NK-92 (cell line): Measurements from ENCODE around the gene ZNF117.
A peak's percentile ranks its signal among the peaks of the same experiment; 100 is the strongest.
"Not testable (repeated sequence)": the region's sequence is repeated elsewhere in the genome, so short reads cannot be mapped to it uniquely, and the experiment has no call there.

Source experiments
- DNase-seq: peaks from one replicate; lab custom pipeline; 2025; ENCODE audit not compliant: unreplicated experiment; lab: John Stamatoyannopoulos, UW

Gene ZNF117

DNA sequence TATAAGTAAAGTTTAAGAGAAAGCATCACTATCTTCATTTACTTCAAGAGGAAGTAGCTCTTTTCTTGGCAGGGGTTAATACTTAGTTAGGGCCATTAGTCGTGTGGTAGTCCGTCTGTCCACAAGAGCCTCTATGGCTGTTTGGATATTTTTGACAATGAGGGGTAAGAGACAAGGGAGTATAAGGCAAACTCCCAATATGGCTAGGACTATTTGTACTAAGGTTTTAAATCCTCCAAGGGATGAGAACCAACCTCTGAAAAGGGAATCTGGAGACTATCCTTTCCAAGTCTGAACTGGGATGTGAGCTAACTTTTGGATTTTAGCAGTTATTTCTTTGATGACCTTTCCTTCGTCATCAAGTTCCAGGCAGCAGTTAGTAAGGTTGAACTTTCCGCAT is at the start of gene ZNF117:
TSS of gene ZNF117 (minus strand) at position 101 of the 400 bp plus-strand sequence.
- no peak for DNase-seq

DNA sequence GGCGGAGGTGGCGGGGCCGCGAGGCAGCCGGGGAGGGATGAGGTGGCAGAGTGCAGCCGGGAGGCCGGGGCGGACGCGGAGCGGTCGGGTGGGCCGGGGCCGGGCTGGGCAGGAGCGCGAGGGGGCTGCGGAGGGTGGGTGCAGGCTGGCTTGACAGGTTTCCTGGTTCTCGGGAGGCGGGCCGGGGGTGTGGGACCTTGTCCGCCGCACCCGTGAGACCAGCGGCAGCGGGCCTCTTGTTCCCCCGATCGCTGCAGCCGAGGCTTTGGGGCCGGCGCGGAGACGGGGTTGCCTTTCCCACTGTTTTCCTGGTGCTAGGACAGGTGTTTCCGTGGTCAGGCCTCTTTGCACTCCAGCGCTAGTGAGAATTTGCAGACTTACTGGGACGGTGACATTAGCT is 47.9 kb upstream of the ZNF117 start:
- DNase-seq: not testable (repeated sequence)

DNA sequence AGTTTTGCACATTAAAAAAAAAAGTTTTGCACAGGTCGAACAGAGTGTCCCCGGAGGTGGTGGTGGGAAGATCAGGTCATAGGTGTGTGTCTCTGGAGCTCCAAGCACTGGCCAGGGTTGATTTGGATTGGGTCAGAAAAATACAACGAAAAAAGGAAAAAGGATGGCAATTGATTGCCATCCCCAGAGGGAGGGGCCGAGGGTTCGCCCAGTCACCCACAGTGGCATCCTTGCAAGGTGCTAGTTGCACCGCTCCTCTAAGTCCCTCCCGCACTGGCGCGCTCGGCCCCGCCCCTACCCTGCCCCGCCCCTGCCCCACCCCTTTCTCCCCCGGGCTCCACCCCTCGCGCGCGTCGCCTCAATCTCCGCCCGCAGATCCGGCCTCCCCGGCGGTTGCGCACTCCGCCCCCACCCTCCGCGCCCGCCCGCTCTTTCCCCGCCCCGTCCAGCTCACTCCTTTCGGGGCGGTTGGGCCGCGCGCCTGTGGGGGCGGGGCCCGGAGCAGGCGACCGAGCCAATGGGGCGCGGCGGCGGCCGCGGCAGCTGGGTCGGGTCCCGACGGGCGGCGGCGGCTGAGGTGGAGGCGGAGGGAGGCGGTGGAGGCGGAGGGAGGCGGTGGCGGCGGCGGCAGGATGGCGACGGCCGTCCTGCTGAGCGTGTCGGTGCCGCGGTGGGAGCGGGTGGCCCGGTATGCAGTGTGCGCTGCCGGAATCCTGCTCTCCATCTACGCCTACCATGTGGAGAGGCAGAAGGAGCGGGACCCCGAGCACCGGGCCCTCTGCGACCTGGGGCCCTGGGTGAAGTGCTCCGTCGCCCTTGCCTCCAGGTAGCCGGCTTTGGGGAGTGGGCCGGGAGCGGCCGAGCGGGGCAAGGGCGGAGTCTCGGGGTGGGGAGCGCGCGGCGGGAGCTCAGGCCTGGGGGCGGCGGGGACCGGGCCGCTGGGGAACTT is 47.2 kb upstream of the ZNF117 start:
- peak; percentile 61 for DNase-seq

DNA sequence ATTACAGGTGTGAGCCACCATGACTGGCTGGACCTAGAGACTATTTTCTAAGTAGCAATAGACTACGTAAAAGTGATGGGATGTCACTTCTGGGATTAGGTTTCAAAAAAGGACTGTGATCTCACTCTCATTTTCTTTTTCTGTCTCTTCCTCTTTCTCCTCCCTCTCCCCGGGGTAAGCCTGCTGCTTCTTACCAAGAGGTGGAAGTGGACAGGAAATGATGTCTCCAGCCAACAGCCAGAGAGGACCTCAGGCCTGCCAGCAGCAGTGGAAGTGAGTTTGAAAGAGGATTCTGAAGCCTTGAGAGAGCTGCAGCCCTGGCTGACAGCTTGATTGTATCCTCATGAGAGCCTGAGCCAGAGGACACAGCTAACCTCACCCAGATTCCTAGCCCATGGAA is 45.7 kb upstream of the ZNF117 start:
- DNase-seq: not testable (repeated sequence)

DNA sequence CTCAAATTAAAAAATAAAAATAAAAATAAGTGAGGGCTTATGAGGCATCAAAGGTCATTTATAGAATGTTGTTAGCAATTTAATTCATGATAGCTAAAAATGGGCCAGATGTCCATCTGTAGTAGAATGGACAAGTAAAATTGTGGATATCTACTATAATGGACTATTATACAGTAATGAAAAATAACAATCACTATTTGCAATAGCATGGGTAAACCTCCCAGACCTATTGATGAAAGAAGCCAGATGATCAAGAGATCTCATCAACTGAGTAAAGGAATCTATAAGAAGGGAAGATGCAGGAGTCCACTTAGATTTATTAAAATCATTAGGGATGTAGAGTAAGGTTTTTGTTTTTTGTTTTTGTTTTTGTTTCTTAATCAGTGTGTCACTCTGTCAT is 44.6 kb upstream of the ZNF117 start:
- not testable (repeated sequence) for DNase-seq

DNA sequence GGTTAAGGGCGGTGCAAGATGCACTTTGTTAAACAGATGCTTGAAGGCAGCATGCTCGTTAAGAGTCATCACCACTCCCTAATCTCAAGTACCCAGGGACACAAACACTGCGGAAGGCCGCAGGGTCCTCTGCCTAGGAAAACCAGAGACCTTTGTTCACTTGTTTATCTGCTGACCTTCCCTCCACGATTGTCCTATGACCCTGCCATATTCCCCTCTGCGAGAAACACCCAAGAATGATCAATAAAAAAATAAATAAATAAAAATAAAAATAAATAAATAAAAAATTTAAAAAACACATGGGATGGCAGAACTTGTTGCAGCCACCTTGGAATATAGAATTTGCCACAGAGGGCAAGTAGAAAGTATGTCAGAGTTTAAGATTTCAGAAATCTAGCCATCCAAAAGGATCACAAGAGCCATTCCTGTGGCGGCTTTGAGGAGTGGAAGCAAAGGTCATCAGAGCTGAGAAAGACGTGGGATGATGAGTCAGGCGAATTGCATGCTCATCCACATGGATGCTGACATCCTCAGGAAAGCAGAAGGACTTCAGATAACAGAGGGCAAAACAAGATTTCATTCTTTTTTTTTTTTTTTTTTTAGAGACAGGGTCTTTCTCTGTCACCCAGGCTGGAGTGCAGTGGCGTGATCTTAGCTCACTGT is 43.4 kb upstream of the ZNF117 start:
- not testable (repeated sequence) for DNase-seq

DNA sequence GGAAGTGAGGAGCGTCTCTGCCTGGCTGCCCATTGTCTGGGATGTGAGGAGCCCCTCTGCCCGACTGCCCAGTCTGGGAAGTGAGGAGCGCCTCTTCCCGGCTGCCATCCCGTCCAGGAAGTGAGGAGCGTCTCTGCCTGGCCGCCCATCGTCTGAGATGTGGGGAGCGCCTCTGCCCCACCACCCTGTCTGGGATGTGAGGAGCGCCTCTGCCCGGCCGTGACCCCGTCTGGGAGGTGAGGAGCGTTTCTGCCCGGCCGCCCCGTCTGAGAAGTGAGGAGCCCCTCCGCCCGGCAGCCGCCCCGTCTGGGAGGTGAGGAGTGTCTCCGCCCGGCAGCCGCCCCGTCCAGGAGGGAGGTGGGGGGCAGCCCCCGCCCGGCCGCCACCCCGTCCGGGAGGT is 42.6 kb upstream of the ZNF117 start:
- not testable (repeated sequence) for DNase-seq

DNA sequence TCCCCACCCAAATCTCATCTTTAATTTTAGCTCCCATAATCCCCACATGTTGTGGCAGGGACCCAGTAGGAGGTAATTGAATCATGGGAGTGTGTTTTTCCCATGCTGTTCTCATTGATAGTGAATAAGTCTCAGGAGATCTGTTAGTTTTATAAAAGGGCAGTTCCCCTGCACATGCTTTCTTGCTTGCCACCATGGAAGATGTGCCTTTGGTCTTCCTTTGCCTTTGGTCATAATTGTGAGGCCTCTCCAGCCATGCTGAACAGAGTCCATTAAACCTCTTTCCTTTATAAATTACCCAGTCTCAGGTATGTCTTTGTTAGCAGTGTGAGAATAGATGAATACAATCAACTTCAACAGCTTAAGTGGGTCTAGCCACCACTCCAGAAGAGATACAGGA is 34.2 kb upstream of the ZNF117 start:
- not testable (repeated sequence) for DNase-seq

DNA sequence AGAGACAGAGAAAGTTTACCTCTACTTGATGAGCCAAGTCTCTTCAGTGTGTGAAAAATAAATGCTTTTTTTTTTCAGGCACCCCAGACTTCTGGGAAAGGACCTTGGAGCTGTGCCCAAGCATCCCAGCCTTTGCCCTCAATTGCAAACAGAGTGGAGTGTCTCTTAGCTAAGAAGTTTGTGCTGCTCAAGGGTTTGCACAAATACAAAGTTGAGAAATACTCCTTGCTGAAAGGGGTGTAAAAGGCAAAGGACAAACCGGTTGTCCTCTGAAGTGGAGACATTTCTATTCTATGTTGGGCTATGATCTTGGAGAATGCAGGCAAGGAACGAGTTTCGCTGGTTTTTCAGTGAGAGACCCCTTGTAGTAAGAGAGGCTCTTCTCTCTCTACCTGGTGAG is 30.1 kb upstream of the ZNF117 start:
- DNase-seq: not testable (repeated sequence)

DNA sequence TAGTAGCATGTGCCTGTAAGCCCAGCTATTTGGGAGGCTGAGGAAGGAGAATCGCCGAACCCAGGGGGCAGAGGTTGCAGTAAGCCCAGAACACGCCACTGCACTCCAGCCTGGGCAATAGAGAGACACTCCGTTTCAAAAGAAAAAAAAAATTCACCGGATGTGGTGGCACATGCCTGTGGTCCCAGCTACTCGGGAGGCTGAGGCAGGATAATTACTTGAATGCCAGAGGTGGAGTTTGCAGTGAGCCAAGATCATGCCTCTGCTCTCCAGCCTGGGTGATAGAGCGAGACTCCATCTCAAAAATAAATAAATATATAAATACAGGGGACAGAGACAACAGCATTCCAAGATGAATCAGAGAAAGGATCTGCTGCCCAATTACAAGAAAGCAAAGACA is 19.0 kb upstream of the ZNF117 start:
- not testable (repeated sequence) for DNase-seq

DNA sequence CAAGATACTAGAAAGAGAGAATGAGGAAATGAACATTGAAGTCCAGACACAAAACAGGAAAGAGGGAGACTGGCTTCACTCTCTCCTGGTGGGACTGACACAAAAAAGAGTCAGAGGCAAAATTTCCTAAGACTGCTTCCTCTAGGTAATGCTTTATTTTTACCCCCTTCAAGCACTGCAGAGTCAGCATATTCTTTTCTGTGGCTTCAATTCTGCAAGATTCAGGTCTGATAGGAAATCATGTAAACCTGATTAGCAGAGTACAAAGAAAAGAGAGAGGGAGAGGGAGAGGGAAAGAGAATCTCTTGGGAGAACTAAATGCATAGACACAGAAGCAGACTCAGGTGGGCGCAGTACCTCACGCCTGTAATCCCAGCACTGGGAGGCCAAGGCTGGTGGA is 18.6 kb upstream of the ZNF117 start:
- not testable (repeated sequence) for DNase-seq

DNA sequence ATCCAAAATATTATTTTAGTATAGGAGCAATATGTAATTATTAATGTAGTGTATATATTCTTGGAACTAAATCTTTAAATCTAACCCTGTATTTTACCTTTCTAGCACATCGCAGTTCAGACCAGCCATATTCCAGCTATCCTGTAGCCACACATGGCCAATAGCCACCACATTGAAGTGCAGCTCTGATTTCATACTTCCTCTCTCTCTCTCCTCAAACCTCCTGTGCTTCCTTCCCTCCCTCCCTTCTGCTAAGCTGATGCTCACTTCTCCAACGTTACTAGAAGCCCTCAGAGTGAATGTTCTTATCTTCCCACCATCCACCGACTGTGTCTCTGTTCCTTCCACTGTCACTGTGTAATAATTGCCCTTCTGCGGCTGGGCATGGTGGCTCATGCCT is 16.2 kb upstream of the ZNF117 start:
- not testable (repeated sequence) for DNase-seq

DNA sequence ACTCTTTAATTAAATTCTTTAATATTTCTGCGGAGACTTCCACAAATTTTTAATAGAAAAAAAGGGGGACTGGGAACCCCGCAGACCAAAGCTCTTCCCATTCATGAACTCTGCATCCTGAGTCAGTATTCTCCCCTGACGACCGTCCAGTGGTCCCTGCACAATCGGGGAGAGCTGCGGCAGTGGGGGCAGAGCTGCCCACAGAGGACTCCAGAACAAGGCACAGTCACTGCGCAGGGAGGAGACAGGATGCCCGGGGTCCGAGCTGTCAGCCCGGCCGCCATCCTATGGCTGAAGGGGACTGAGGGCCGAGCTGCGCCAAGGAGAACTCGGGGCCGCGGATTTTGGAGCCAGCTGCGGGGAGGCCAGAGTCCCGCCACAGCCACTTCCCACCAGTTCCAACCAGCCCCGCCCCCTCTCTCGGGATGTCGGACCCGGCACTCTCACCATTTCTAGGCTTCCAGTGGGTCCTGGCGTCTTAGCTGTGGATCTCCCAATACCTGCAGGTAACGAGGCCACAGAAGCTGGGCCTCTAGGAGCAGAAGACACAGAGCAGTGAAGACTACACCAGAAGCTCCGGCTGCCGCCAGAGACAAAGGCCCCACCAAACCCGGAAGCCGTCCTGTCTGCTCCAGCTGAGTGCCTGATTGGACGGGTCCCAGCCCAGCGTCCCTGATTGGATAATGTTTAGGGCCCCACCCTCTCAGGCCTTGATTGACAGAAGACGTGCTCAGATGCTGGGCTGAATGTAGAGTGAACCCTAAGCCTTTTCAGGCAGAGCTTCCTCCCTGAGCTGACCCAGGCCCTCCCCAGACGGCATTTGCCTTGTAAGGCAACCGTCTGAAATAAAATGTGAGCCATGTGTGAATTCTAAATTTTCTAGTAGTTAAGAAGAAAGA is 15.5 kb upstream of the ZNF117 start, which contains the start of gene ERV3-1:
TSS of gene ERV3-1 (minus strand) at position 594 of the 899 bp plus-strand sequence. CDS start 13,661 bp downstream, outside the sequence.
- peak; percentile 58 for DNase-seq

DNA sequence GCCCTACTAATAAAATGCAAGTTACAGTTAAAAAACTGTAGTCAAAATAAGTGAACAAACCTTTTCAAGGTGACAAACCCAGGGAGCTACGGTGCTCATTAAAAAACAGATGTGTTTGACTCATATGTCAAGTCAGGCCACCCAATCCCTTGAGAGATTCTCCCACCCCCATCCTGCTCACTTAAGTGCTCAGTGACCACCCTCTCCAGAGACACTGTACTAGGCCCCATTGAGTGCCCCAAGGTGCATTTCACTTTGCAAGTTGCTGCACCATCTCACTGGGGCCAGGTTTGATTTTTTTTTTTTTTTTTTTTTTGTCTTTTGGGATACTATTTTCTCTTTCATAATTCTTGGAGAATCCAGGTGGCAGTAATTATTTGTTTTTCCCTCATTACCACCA is 13.7 kb upstream of the ZNF117 start:
- DNase-seq: no peak

DNA sequence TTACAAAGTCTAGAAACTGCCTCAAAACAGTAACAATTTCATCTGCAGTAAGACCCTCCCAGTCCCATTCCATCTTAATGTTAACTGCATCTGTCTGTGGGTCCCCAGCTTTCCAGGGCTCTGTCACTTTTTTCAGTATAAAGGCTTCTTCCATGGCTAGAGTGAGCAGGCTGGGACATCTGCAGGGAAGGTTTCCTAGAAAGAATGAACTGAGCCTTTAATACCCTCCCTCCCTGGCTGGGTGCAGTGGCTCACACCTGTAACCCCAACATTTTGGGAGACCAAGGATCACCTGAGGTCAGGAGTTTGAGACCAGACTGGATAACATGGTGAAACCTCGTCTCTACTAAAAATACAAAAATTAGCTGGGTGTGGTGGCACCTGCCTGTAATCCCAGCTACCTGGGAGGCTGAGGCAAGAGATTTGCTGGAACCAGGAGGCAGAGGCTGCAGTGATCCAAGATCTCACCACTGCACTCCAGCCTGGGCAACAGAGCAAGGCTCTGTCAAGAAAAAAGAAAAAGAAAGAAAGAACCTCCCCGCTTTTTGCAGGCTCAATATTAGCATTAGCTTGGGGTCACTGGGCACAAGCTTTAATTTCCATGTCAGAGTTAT is 12.2 kb upstream of the ZNF117 start:
- DNase-seq: no peak

DNA sequence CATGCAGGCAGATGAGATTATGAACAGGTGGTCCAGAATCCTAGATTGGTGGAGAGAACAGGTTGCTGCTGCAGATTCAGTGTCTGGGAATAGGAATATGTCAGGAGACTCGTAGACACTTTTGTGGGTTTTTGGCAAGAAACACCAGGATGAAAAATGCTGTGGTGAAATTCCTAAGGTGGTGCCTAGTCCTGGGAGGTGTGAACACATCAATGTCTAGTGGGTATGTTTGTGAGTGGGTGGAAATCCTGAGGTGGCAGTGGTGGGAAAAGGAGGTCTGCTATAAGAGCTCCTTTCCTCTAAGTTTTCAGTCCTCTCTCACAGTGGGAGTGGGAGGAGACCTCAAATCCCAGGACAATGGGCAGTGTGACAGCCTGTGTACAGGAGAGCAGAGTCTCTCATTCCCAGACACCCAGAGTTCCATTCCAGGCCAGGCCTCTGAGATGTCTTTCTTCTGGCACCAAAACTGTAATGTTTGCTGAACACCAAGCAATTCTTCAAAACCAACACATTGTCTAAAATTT is 10.5 kb upstream of the ZNF117 start:
- DNase-seq: no peak

DNA sequence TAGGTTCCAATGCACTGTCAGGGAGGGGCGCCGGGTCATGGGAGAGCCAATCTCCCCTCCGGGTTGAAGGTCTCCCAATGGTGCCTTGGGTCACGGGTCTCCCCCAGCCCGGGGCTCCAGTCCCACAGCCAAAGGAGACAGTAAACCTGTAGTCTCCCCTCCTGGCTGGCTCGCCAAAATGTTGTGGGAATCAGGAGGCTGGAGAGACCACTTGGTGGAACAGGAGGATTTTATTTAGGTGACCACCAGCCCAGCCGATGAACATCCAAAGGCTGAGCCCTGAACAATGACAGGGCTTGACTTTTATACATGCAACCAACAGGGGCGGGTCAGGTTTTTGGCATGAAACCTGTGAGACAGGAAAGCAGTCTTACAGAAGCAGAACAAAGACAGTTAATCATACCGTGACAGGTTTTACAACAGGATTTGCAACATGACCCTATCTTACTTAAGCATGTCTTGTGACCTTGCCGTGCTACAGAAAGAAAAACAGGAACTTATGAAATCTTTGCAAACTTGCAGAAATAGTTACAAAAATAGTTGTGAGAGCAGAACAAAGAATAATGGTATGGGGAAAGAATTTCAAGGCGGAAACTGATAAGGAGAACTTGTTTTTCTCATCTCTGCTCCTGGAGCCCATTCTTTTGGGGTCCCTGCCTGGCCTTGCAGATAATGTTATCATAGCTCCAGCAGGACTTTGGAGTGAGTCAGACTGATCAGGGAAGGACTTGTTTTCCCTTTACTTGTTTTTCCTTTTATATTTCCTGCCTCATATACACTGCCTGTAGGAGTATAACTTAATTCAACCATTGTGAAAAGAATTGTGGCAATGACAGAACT is 8.5 kb upstream of the ZNF117 start:
- no peak for DNase-seq

DNA sequence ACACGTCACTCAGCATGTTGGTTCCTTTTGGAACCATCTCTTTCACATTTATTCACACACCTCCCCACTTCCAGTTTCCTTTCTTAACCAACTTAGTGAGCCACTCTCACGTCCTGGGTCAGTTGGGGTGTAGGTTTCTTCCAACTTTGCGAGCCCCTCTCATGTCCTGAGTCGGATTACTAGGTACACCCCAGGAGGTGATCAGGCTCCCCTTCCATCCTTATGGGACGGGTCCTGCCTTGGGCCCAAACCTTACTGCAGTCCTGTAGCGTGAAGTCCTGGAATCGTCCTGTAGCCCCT is 8.0 kb upstream of the ZNF117 start:
- no peak for DNase-seq

DNA sequence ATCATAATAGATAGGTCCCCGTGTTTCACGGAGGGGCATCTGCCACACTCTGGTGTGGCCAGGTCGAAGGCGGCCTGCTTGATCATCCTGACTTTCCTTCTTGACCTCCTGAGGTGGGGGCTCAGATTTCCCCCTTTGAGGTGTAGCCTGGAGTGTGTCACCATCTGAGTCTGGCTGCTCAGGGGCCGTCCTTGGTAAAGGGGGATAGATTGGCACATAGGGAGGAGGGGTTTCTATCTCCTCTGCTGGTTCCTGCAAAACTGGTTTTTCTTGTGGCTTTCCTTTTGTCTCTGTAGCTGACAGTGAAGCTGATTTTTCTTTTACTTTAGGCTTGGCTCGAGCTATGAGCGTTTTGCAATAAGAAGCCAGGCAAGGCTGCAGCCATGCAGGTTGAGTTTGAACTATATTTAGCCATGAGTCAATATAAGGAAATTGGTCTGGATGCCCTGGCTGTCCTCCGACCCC is 7.1 kb upstream of the ZNF117 start:
- no peak for DNase-seq
